Natural killer cell (primary cell): ENCODE data around the gene FOXJ3. TPM values are rescaled to one million over a fixed set of nuclear protein-coding genes. Genes with fewer than 3 reads are reported as not detected.
A peak's percentile ranks its signal among the peaks of the same experiment; 100 is the strongest.

ENCODE experiments used
- ATAC-seq, 3 donors: fragments of 150-1000 bp in 2 of 3; fragments of 200-7000 bp in 1 of 3; cut with Tn5 transposase; 1 replicate in 1 of 3; 2 replicates in 2 of 3; pipeline ENCODE4 v1.10.0; 2021; ENCODE audit warnings: mild to moderate bottlenecking in 2 of 3, moderate library complexity in 2 of 3
- DNase-seq, 2 donors: peaks; one replicate each; pipeline versions ENCODE4 v3.0.0 to v3.0.0-alpha.2; 2013 to 2021; ENCODE audit warnings: mixed read lengths in 1 of 2
- H3K27ac ChIP-seq: one replicate; pipeline ENCODE4 v1.5.1; 2013; ENCODE audit warnings: mild to moderate bottlenecking, low read length
- H3K27me3 ChIP-seq: one replicate; pipeline ENCODE4 v1.6.1; 2013; ENCODE audit warnings: low read length; ENCODE audit not compliant: control insufficient read depth, insufficient read depth
- H3K36me3 ChIP-seq: one replicate; pipeline ENCODE4 v1.6.1; 2013; ENCODE audit warnings: low read length; ENCODE audit not compliant: control insufficient read depth, insufficient read depth
- H3K4me1 ChIP-seq: one replicate; pipeline ENCODE4 v1.6.1; 2013; ENCODE audit warnings: low read length; ENCODE audit not compliant: control insufficient read depth, insufficient read depth
- H3K4me3 ChIP-seq: one replicate; pipeline ENCODE4 v1.5.1; 2013; ENCODE audit warnings: low read length
- H3K9me3 ChIP-seq: one replicate; pipeline ENCODE4 v1.6.1; 2013; ENCODE audit warnings: low read length; ENCODE audit not compliant: control insufficient read depth, insufficient read depth
- H3K27ac Mint-ChIP-seq, 2 donors: one replicate each; pipeline ENCODE4 v1.8.0; 2022; ENCODE audit warnings: mild to moderate bottlenecking in 2 of 2, mixed read lengths in 2 of 2, moderate library complexity in 1 of 2
- H3K27me3 Mint-ChIP-seq, 2 donors: one replicate each; pipeline ENCODE4 v1.8.0; 2022; ENCODE audit warnings: low read depth in 2 of 2, mixed read lengths in 2 of 2
- H3K36me3 Mint-ChIP-seq: one replicate; pipeline ENCODE4 v1.8.0; 2022; ENCODE audit warnings: mixed read lengths
- H3K4me1 Mint-ChIP-seq, 2 donors: one replicate each; pipeline ENCODE4 v1.8.0; 2022; ENCODE audit warnings: mixed read lengths in 2 of 2
- H3K4me3 Mint-ChIP-seq: one replicate; pipeline ENCODE4 v1.8.0; 2022; ENCODE audit warnings: mild to moderate bottlenecking, moderate library complexity, mixed read lengths
- H3K9me3 Mint-ChIP-seq, 2 donors: one replicate each; pipeline ENCODE4 v1.8.0; 2022; ENCODE audit warnings: mixed read lengths in 2 of 2
- CTCF ChIP-seq: fragments of 200-600 bp; IDR thresholded peaks from one replicate; pipeline ENCODE4 v1.8.0; 2022; ENCODE audit warnings: antibody characterized with exemption
- WGBS: methylation state at CpG from one replicate; pipeline ENCODE4 v1.1.7; 2013; ENCODE audit warnings: missing lambda C conversion rate; ENCODE audit not compliant: insufficient coverage; 5-methylcytosine and 5-hydroxymethylcytosine counted together
- intact Hi-C: fragments of 100-400 bp; cut with micrococcal nuclease; formaldehyde crosslinking; loops from one replicate; pipeline ENCODE4 v1.14.2; 2022
- total RNA-seq, 4 donors: library from RNA; stranded (reverse); fragments of 120-200 nt in 1 of 4; gene quantifications; one replicate each; pipeline versions ENCODE4 v1.2.3 to v1.2.4, GENCODE V29; 2013 to 2022

FOXJ3 gene
- total RNA-seq, 3 donors from 2014 or later (not counting 1 experiment from before 2014, with no cell fraction given), result 81.9 to 93.8 (median 82.5) TPM

- Histone ChIP-seq H3K27me3 (no peaks in the 10 kb centered on the region), H3K36me3 (no peaks in the 10 kb centered on the region), H3K9me3 (no peaks in the 10 kb centered on the region), H3K4me3 (no peak overlapping the region), H3K27ac (no peak overlapping the region), H3K4me1 (peaks cover 5% of the 10 kb centered on the region)
- 85% methylated on average over 4 of the region's 6 CpGs for WGBS
- H3K27ac Mint-ChIP-seq, result no peak overlapping the region
- peaks cover 8 to 9% of the 10 kb centered on the region in 2 donors for H3K4me1 Mint-ChIP-seq
- DNase-seq (no peak), ATAC-seq (no peak)
- no peaks in the 10 kb centered on the region for H3K9me3 Mint-ChIP-seq
- TF ChIP-seq CTCF, result no peak
- H3K36me3 Mint-ChIP-seq, result no peaks in the 10 kb centered on the region
- no peak overlapping the region for H3K4me3 Mint-ChIP-seq
- peaks cover 8 to 17% of the 10 kb centered on the region in 2 donors for H3K27me3 Mint-ChIP-seq
- intact Hi-C loops, result no loop called here
These were observed 181.4 kb downstream of the FOXJ3 start for GRCh38 chr1:42153624-42154023.

DNA sequence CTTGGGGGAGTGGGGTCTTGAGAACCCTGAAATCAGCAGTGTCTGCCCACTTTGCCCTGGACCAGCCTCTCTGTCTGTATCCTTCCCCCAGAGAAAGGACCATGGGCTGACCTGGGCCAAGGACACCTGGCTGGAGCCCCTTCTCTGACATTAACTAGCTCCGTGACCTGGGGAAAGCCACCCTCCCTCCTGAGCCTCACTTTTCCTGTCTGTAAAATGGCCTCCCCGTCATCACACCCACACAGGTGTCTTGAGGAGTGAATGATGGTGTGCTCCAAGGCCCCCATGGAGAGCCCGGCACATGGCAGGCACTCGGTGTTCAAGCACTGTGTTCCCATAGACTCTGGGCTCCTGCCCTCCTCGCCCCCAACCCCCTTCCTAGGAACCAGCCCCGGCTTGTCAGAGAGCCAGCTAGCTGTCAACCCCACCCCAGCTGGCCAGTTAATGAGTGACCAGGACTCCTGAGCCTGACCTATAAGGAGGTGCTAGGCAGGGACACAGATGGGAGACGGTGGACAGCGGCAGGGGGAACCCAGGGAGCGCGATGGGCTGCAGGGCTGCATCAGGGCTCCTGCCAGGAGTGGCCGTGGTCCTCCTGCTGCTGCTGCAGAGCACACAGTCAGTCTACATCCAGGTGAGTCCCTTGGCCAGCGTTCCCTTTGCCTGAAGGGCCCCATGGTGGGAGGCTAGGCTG lies 182.0 kb downstream of the FOXJ3 start, which contains the start of gene GUCA2B:
TSS of gene GUCA2B (plus strand) at position 504 of the 694 bp plus-strand sequence. CDS start at position 545, 41 bp downstream.
- Histone ChIP-seq H3K4me3 (no peak within 1 kb of the TSS), H3K9me3 (no peaks in the 10 kb centered on the region), H3K27ac (no peak within 1 kb of the TSS), H3K27me3 (no peaks in the 10 kb centered on the region), H3K4me1 (peaks cover 5% of the 10 kb centered on the region), H3K36me3 (no peaks in the 10 kb centered on the region)
- Mint-ChIP-seq H3K4me1 (peaks cover 7 to 8% of the 10 kb centered on the region in 2 donors), H3K9me3 (no peaks in the 10 kb centered on the region), H3K27me3 (peaks cover 8 to 17% of the 10 kb centered on the region in 2 donors), H3K36me3 (no peaks in the 10 kb centered on the region), H3K27ac (no peak within 1 kb of the TSS), H3K4me3 (no peak within 1 kb of the TSS)
- DNase-seq (no peak), ATAC-seq (no peak)
- no peak for TF ChIP-seq CTCF
- intact Hi-C loops, result no loop called here
- 91% methylated on average over 10 of the region's 12 CpGs for whole genome bisulfite sequencing

GRCh38 chr1:42152119-42152518 lies 182.9 kb downstream of the FOXJ3 start:
- Mint-ChIP-seq H3K9me3 (no peaks in the 10 kb centered on the region), H3K27me3 (peaks cover 8 to 17% of the 10 kb centered on the region in 2 donors), H3K4me1 (no peaks in the 10 kb centered on the region), H3K4me3 (no peak overlapping the region), H3K36me3 (no peaks in the 10 kb centered on the region), H3K27ac (no peak overlapping the region)
- H3K27me3 ChIP-seq, result no peaks in the 10 kb centered on the region
- no peak overlapping the region for H3K4me3 ChIP-seq
- WGBS, result 77% methylated on average over 3 of the region's 3 CpGs
- no peak for ATAC-seq
- no peaks in the 10 kb centered on the region for H3K9me3 ChIP-seq
- H3K4me1 ChIP-seq, result no peaks in the 10 kb centered on the region
- TF ChIP-seq CTCF, result no peak
- no peaks in the 10 kb centered on the region for H3K36me3 ChIP-seq
- intact Hi-C loops, result no loop called here
- no peak for DNase-seq
- no peak overlapping the region for H3K27ac ChIP-seq

DNA sequence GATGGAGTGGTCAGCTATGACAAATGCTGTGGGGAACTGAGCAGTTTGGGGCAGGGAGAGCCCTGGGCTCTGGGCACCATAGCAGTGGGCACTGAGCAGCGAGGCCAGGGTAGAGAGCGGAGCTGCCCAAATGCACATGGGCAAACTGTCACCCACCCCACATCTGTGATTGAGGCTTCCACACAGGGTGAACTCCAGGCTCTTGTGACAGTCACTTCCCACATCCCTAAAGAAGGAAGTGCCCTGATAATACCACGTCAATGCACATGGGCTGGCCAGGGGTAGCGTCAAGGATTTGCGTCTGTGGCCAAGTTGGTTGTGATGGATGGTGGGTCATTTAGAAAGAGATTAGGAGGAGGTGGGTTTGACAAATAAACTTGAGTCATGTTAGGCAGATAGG lies 184.4 kb downstream of the FOXJ3 start:
- ATAC-seq (no peak), DNase-seq (no peak)
- Histone ChIP-seq H3K27me3 (no peaks in the 10 kb centered on the region), H3K27ac (no peak overlapping the region), H3K4me3 (no peak overlapping the region), H3K9me3 (no peaks in the 10 kb centered on the region), H3K4me1 (peaks cover 5% of the 10 kb centered on the region), H3K36me3 (no peaks in the 10 kb centered on the region)
- TF ChIP-seq CTCF, result no peak
- WGBS, result 89% methylated on average over 5 of the region's 5 CpGs
- Mint-ChIP-seq H3K9me3 (no peaks in the 10 kb centered on the region), H3K4me1 (no peaks in the 10 kb centered on the region), H3K27ac (peak overlapping the region in 1 of 2 donors; percentile 8), H3K36me3 (no peaks in the 10 kb centered on the region), H3K27me3 (peaks cover 8 to 17% of the 10 kb centered on the region in 2 donors), H3K4me3 (no peak overlapping the region)
- intact Hi-C loops, result no loop called here
